IMR-90 (cell line): ENCODE data around the gene ENPEP. TPM values are rescaled to one million over a fixed set of nuclear protein-coding genes. Genes with fewer than 3 reads are reported as not detected.

ENCODE experiments used
- ATAC-seq: fragments of 200-7000 bp; cut with Tn5 transposase; 2 replicates; pipeline ENCODE4 v1.9.1; 2020; ENCODE audit warnings: low read depth, mild to moderate bottlenecking, moderate library complexity
- BruUV-seq: library from RNA; stranded (reverse); fragments of 400-500 nt; replicated peaks from 2 replicates; lab custom pipeline; 2021; lab: Mats Ljungman, UMichigan
- CTCF ChIA-PET: fragments of 300-600 bp; formaldehyde crosslinking; extraction: SDS; loops from one replicate; lab custom pipeline; 2021; ENCODE audit warnings: antibody characterized with exemption; lab: Yijun Ruan, JAX
- POLR2A ChIA-PET: fragments of 300-600 bp; sonication (Branson Sonifier 250); formaldehyde crosslinking; loops from one replicate; lab custom pipeline; 2022; ENCODE audit warnings: antibody characterized with exemption; ENCODE audit not compliant: unreplicated experiment; lab: Charles Lee
- DNase-seq: peaks from one replicate; pipeline ENCODE4 v3.0.0; 2013
- H2AFZ ChIP-seq: replicated peaks from 2 replicates; pipeline ENCODE3; 2013; ENCODE audit warnings: low read length, mild to moderate bottlenecking; ENCODE audit not compliant: poor library complexity
- H2AK5ac ChIP-seq: 2 replicates; pipeline ENCODE4 v1.6.1; 2013; ENCODE audit warnings: low read depth, low read length, inconsistent platforms
- H2AK9ac ChIP-seq: replicated peaks from 2 replicates; pipeline ENCODE3; 2013; ENCODE audit warnings: mild to moderate bottlenecking, low read depth, low read length, moderate library complexity; ENCODE audit not compliant: poor library complexity
- H2BK120ac ChIP-seq: 2 replicates; pipeline ENCODE4 v1.6.1; 2013; ENCODE audit warnings: low read depth, low read length, inconsistent platforms
- H2BK15ac ChIP-seq: 3 replicates; pipeline ENCODE4 v1.6.1; 2013; ENCODE audit warnings: low read depth, low read length, inconsistent platforms
- H2BK20ac ChIP-seq: 2 replicates; pipeline ENCODE4 v1.6.1; 2013; ENCODE audit warnings: low read depth, mild to moderate bottlenecking, inconsistent platforms, low read length, moderate library complexity
- H2BK5ac ChIP-seq: 2 replicates; pipeline ENCODE4 v1.6.1; 2013; ENCODE audit warnings: mild to moderate bottlenecking, low read depth, low read length, inconsistent platforms; ENCODE audit not compliant: poor library complexity, severe bottlenecking
- H3K14ac ChIP-seq: replicated peaks from 2 replicates; pipeline ENCODE4 v1.6.1; 2013; ENCODE audit warnings: low read depth, low read length, inconsistent platforms
- H3K18ac ChIP-seq: 2 replicates; pipeline ENCODE4 v1.6.1; 2013; ENCODE audit warnings: low read depth, low read length, control low read depth
- H3K23ac ChIP-seq: 2 replicates; pipeline ENCODE4 v1.6.1; 2013; ENCODE audit warnings: low read depth, low read length, inconsistent platforms
- H3K27ac ChIP-seq: 2 replicates; pipeline ENCODE4 v1.5.1; 2013; ENCODE audit warnings: mild to moderate bottlenecking, control low read depth, low read length; ENCODE audit not compliant: insufficient read depth
- H3K27me3 ChIP-seq: 2 replicates; pipeline ENCODE4 v1.6.1; 2013; ENCODE audit warnings: low read length; ENCODE audit not compliant: control insufficient read depth, insufficient read depth
- H3K36me3 ChIP-seq: 2 replicates; pipeline ENCODE4 v1.6.1; 2013; ENCODE audit warnings: low read length, mixed read lengths; ENCODE audit not compliant: control insufficient read depth, insufficient read depth
- H3K4ac ChIP-seq: 2 replicates; pipeline ENCODE4 v1.6.1; 2013; ENCODE audit warnings: low read depth, low read length, inconsistent platforms
- H3K4me1 ChIP-seq: 2 replicates; pipeline ENCODE4 v1.6.1; 2013; ENCODE audit warnings: low read length, mixed read lengths; ENCODE audit not compliant: control insufficient read depth, insufficient read depth
- H3K4me2 ChIP-seq: 2 replicates; pipeline ENCODE4 v1.6.1; 2013; ENCODE audit warnings: low read depth, mild to moderate bottlenecking, control low read depth, low read length, moderate library complexity
- H3K4me3 ChIP-seq: 2 replicates; pipeline ENCODE4 v1.5.1; 2013; ENCODE audit warnings: low read depth, mild to moderate bottlenecking, control low read depth, low read length, moderate library complexity; ENCODE audit not compliant: insufficient read depth
- H3K56ac ChIP-seq: 2 replicates; pipeline ENCODE4 v1.6.1; 2013; ENCODE audit warnings: low read length, inconsistent platforms; ENCODE audit not compliant: insufficient read depth; ENCODE audit errors: extremely low read depth
- H3K79me1 ChIP-seq, 2 experiments: 2 replicates each; pipeline ENCODE4 v1.6.1; 2013; ENCODE audit warnings: low read length in 2 of 2, inconsistent platforms in 1 of 2, low read depth in 1 of 2
- H3K9ac ChIP-seq: 2 replicates; pipeline ENCODE4 v1.6.1; 2013; ENCODE audit warnings: low read depth, low read length, control low read depth
- H3K9me1 ChIP-seq: 2 replicates; pipeline ENCODE4 v1.6.1; 2013; ENCODE audit warnings: low read length, inconsistent platforms; ENCODE audit not compliant: insufficient read depth
- H3K9me3 ChIP-seq: 2 replicates; pipeline ENCODE4 v1.6.1; 2013; ENCODE audit warnings: low read length; ENCODE audit not compliant: control insufficient read depth, insufficient read depth
- H4K20me1 ChIP-seq: 2 replicates; pipeline ENCODE4 v1.6.1; 2013; ENCODE audit warnings: low read length, inconsistent platforms; ENCODE audit not compliant: insufficient read depth
- H4K5ac ChIP-seq: 2 replicates; pipeline ENCODE4 v1.6.1; 2013; ENCODE audit warnings: mild to moderate bottlenecking, low read depth, low read length, control low read depth
- H4K8ac ChIP-seq, 2 experiments: 2 replicates each; pipeline ENCODE4 v1.6.1; 2013; ENCODE audit warnings: low read depth in 2 of 2, low read length in 2 of 2, control low read depth in 1 of 2, inconsistent platforms in 1 of 2
- H4K91ac ChIP-seq: 2 replicates; pipeline ENCODE4 v1.6.1; 2013; ENCODE audit warnings: low read depth, low read length, inconsistent platforms; ENCODE audit not compliant: insufficient read depth
- BHLHE40 ChIP-seq: fragments of 150-350 bp; IDR thresholded peaks from 2 replicates; pipeline ENCODE4 v1.6.1; 2016; ENCODE audit warnings: mild to moderate bottlenecking, low read depth, low read length
- CEBPB ChIP-seq: IDR thresholded peaks from 2 replicates; pipeline ENCODE4 v1.6.1; 2012; ENCODE audit warnings: low read depth, low read length, improper control_type of control experiment
- CHD1 ChIP-seq: IDR thresholded peaks from 2 replicates; pipeline ENCODE4 v1.6.1; 2012; ENCODE audit warnings: low read depth, low read length, improper control_type of control experiment
- CTCF ChIP-seq: conservative IDR thresholded peaks from 2 replicates; pipeline ENCODE4 v1.5.1; 2012; ENCODE audit warnings: mild to moderate bottlenecking, low read depth, low read length, improper control_type of control experiment
- ELK1 ChIP-seq: fragments of 150-350 bp; IDR thresholded peaks from 2 replicates; pipeline ENCODE4 v1.6.1; 2016; ENCODE audit warnings: low read depth, mild to moderate bottlenecking, low read length, moderate library complexity, borderline replicate concordance
- FOS ChIP-seq: fragments of 150-350 bp; IDR thresholded peaks from 2 replicates; pipeline ENCODE4 v1.6.1; 2016; ENCODE audit warnings: low read depth, low read length
- MAFK ChIP-seq: IDR thresholded peaks from 2 replicates; pipeline ENCODE4 v1.6.1; 2012; ENCODE audit warnings: low read depth, low read length, improper control_type of control experiment
- MAZ ChIP-seq: IDR thresholded peaks from 2 replicates; pipeline ENCODE4 v1.6.1; 2012; ENCODE audit warnings: low read depth, mild to moderate bottlenecking, low read length, improper control_type of control experiment, moderate library complexity, borderline replicate concordance
- MXI1 ChIP-seq: IDR thresholded peaks from 2 replicates; pipeline ENCODE4 v1.6.1; 2012; ENCODE audit warnings: low read depth, mild to moderate bottlenecking, low read length, moderate library complexity, borderline replicate concordance
- NFE2L2 ChIP-seq: fragments of 150-350 bp; IDR thresholded peaks from 2 replicates; pipeline ENCODE4 v1.6.1; 2016; ENCODE audit warnings: low read depth, mild to moderate bottlenecking, low read length
- POLR2A ChIP-seq: IDR thresholded peaks from 2 replicates; pipeline ENCODE4 v1.6.1; 2012; ENCODE audit warnings: mild to moderate bottlenecking, low read depth, low read length
- RAD21 ChIP-seq: IDR thresholded peaks from 2 replicates; pipeline ENCODE4 v1.6.1; 2012; ENCODE audit warnings: low read length, improper control_type of control experiment
- RCOR1 ChIP-seq: IDR thresholded peaks from 2 replicates; pipeline ENCODE4 v1.6.1; 2012; ENCODE audit warnings: mild to moderate bottlenecking, low read length, improper control_type of control experiment; ENCODE audit not compliant: insufficient replicate concordance
- RFX5 ChIP-seq: IDR thresholded peaks from 2 replicates; pipeline ENCODE4 v1.8.0; 2012; ENCODE audit warnings: low read depth, mild to moderate bottlenecking, low read length, moderate library complexity
- SMC3 ChIP-seq: fragments of 150-350 bp; IDR thresholded peaks from 2 replicates; pipeline ENCODE4 v1.6.1; 2016; ENCODE audit warnings: low read depth, mild to moderate bottlenecking, antibody characterized with exemption, low read length, moderate library complexity
- USF2 ChIP-seq: fragments of 150-350 bp; IDR thresholded peaks from 2 replicates; pipeline ENCODE4 v1.6.1; 2017; ENCODE audit warnings: mild to moderate bottlenecking, antibody characterized with exemption, low read length, low read depth
- WGBS, 2 experiments: methylation state at CpG; one replicate each; pipeline versions ENCODE4 v1.1.5 to v1.1.7; 2013; ENCODE audit warnings: missing lambda C conversion rate in 2 of 2; ENCODE audit not compliant: insufficient read length in 1 of 2; ENCODE audit errors: extremely low coverage in 2 of 2; 5-methylcytosine and 5-hydroxymethylcytosine counted together
- dilution Hi-C: fragments of 300-500 bp; cut with HindIII; formaldehyde crosslinking; loops from one replicate; pipeline ENCODE4 v1.14.3; 2018; ENCODE audit warnings: low sequenced_read_pairs; ENCODE audit not compliant: unreplicated experiment
- in situ Hi-C: fragments of 300-500 bp; cut with MboI; formaldehyde crosslinking; loops from 3 replicates; pipeline ENCODE4 v1.14.3; 2019; ENCODE audit warnings: low sequenced_read_pairs, inconsistent platforms, mixed read lengths
- intact Hi-C: fragments of 100-400 bp; cut with micrococcal nuclease; formaldehyde crosslinking; loops from 2 replicates; pipeline ENCODE4 v1.10.0; 2022
- polyA plus RNA-seq, 3 experiments: library from polyadenylated mRNA; depleted of rRNA; stranded (reverse); fragments of >200 nt; gene quantifications; 2 replicates each; pipeline ENCODE4 v1.2.3, GENCODE V29; 2012; ENCODE audit warnings: low replicate concordance in 1 of 3
- total RNA-seq: library from RNA; depleted of rRNA; stranded (reverse); fragments of >200 nt; gene quantifications from 2 replicates; pipeline ENCODE4 v1.2.3, GENCODE V29; 2012

ENPEP gene
- total and polyA plus RNA-seq, 2 of the 4 experiments (the other 2 are of a cell fraction), result 0.12 to 0.18 TPM

GRCh38 chr4:110472583-110473329, 3.2 kb upstream of the ENPEP start:
- Histone ChIP-seq H3K14ac (no peak overlapping the region), H4K5ac (no peak overlapping the region), H3K79me1 (no peaks in the 10 kb centered on the region), H3K36me3 (no peaks in the 10 kb centered on the region), H3K23ac (no peak overlapping the region), H2BK120ac (no peak overlapping the region), H3K4me1 (no peaks in the 10 kb centered on the region), H3K18ac (no peak overlapping the region), H4K91ac (no peak overlapping the region), H4K8ac (no peak overlapping the region), H3K27me3 (no peaks in the 10 kb centered on the region), H3K4ac (no peak overlapping the region), H2AK5ac (no peak overlapping the region), H2AFZ (no peak overlapping the region), H3K9me1 (no peaks in the 10 kb centered on the region), H3K9ac (no peak overlapping the region), H4K20me1 (no peaks in the 10 kb centered on the region), H3K4me3 (no peak overlapping the region), H3K9me3 (peaks cover 2% of the 10 kb centered on the region; the same call in 1 of the 2 replicates), H3K27ac (no peak overlapping the region), H2BK20ac (no peak overlapping the region), H2BK5ac (no peak overlapping the region), H2BK15ac (no peak overlapping the region), H3K4me2 (no peak overlapping the region), H3K56ac (no peak overlapping the region), H2AK9ac (no peak overlapping the region)
- dilution Hi-C loops (no loop called here), intact Hi-C loops (no loop called here), in situ Hi-C loops (no loop called here)
- BruUV-seq, result no TSS peak
- TF ChIP-seq MAZ, result no peak
- no peak for TF ChIP-seq SMC3
- TF ChIP-seq POLR2A, result no peak
- TF ChIP-seq RFX5, result no peak
- no peak for TF ChIP-seq MAFK
- TF ChIP-seq RCOR1, result no peak
- no peak for TF ChIP-seq FOS
- no peak for TF ChIP-seq CEBPB
- TF ChIP-seq RAD21, result no peak
- TF ChIP-seq USF2, result no peak
- TF ChIP-seq CTCF, result no peak
- no peak for TF ChIP-seq ELK1
- no peak for TF ChIP-seq NFE2L2
- TF ChIP-seq BHLHE40, result no peak
- TF ChIP-seq CHD1, result no peak
- TF ChIP-seq MXI1, result no peak
- ATAC-seq, result no peak
- ChIA-PET CTCF (interaction anchor here (0.9 kb wide), 1 partner anchor 18 kb away, joined by 4 read pairs; no protein-coding TSS in a partner anchor), POLR2A (no interaction called here)
- DNase-seq, result no peak
- no CpG with 5 or more reads among the region's 8 CpGs for WGBS, 2 experiments
